Fibroblast of pulmonary artery (primary cell): ENCODE data around the gene TGM5.
"Not testable (repeated sequence)": the region's sequence is repeated elsewhere in the genome, so short reads cannot be mapped to it uniquely, and the experiment has no call there.

Experiments used
- DNase-seq: peaks from one replicate; pipeline ENCODE4 v3.0.0-alpha.2; 2010; ENCODE audit warnings: low read depth
- H3K4me3 ChIP-seq: replicated peaks from 2 replicates; pipeline ENCODE4 v1.5.1; 2011; ENCODE audit warnings: low read depth, mild to moderate bottlenecking, control low read depth, low read length, moderate library complexity
- TF ChIP-seq, protein P1 (sequence below): IDR thresholded peaks from 2 replicates; pipeline ENCODE4 v1.5.1; 2011; ENCODE audit warnings: mild to moderate bottlenecking, control low read depth, low read length, inconsistent platforms; ENCODE audit errors: missing control alignments

Gene TGM5

DNA sequence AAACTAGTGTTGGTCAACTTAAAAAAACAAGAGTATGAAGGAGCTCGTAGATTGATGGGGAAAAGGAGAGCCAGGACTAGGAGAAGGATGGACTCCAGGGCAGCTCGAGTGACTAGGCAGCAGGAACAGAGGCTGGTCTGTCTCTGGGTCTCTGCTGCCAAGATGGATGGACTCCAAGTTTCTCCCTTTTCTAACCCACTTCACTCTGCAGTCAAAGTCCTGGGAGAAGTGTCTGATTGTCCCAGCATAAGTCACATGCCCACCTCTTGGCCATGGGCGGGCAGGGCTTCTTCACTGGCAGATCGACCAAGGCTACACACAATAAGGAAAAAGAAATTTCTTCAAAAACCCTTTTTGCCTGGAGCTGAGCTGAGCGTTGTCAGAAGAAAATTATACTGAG is 36.8 kb downstream of the TGM5 start:
- H3K4me3 ChIP-seq, result no peak overlapping the region
- TF ChIP-seq, protein P1, sequence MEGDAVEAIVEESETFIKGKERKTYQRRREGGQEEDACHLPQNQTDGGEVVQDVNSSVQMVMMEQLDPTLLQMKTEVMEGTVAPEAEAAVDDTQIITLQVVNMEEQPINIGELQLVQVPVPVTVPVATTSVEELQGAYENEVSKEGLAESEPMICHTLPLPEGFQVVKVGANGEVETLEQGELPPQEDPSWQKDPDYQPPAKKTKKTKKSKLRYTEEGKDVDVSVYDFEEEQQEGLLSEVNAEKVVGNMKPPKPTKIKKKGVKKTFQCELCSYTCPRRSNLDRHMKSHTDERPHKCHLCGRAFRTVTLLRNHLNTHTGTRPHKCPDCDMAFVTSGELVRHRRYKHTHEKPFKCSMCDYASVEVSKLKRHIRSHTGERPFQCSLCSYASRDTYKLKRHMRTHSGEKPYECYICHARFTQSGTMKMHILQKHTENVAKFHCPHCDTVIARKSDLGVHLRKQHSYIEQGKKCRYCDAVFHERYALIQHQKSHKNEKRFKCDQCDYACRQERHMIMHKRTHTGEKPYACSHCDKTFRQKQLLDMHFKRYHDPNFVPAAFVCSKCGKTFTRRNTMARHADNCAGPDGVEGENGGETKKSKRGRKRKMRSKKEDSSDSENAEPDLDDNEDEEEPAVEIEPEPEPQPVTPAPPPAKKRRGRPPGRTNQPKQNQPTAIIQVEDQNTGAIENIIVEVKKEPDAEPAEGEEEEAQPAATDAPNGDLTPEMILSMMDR, result no peak

DNA sequence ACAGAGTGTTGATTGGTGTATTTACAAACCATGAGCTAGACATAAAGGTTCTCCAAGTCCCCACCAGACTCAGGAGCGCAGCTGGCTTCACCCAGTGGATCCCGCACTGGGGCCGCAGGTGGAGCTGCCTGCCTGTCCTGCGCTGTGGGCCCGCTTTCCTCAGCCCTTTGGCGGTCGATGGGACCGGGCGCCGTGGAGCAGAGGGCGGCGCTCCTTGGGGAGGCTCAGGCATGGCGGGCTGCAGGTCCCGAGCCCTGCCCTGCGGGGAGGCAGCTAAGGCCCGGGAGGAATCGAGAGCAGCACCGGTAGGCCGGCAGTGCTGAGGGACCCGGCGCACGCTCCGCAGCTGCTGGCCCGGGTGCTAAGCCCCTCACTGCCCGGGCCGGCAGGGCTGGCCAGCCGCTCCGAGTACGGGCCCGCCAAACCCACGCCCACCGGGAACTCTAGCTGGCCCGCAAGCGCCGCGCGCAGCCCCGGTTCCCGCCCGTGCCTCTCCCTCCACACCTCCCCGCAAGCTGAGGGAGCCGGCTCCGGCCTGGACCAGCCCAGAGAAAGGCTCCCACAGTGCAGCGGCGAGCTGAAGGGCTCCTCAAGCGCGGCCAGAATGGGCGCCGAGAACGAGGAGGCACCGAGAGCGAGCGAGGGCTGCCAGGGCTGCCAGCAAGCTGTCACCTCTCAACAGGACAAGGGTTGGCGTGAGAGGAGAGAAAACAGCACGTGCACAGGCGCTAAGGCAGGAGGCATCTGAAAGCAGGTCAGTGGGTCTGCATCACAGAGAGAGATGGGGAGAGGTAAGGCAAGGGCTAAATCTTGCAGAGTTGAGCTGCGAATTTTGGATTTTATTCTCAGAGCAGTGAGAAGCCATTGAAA is 40.1 kb downstream of the TGM5 start:
- H3K4me3 ChIP-seq, result no peak overlapping the region
- no peak for DNase-seq
- TF ChIP-seq, protein P1, result no peak

More for the DNA sequence above, 36.8 kb downstream of the TGM5 start:
- no peak for DNase-seq

DNA sequence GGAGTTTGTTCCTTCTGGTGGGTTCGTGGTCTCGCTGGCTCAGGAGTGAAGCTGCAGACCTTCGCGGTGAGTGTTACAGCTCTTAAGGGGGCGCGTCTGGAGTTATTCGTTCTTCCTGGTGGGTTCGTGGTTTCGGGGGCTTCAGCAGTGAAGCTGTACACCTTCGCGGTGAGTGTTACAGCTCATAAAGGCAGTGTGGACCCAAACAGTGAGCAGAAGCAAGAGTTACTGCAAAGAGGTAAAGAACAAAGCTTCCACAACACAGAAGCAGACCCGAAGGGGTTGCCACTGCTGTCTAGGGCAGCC is 40.8 kb downstream of the TGM5 start:
- not testable (repeated sequence) for DNase-seq, H3K4me3 ChIP-seq

DNA sequence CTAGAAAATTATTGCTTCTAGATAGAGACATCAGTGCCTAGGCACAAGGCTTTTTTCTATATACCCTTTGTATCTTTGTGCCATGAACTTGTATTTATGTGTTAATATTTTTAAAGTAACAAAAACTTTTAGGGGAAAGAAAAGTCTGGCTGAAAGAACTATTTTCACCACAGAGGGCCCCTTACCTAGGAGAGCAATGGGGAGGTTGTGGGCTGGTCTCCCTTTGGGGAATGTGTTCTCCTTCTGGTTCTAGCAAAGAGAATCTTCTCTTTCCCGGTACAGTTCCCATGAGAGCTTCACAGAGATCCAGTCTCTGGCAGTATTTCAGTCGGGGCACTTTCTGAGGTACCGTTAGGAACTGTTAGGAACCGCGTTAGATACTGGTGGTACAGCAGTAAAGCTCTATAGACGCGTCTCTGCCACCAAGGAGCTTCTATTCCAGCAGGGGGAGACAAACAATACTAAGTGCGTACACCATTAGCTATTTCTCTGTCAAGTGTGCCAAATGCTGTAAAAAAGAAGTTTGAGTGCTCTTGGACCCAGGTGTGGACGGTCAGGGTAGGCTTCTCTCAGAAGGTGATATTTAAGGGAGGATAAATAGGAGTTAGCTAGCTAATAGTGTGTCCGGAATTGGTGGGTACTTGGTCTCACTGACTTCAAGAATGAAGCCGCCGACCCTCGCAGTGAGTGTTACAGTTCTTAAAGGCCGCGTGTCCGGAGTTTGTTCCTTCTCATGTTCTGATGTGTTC is 41.4 kb downstream of the TGM5 start:
- TF ChIP-seq, protein P1, result peak; percentile 88
- DNase-seq, result peak; percentile 76
- H3K4me3 ChIP-seq, result no peak overlapping the region

DNA sequence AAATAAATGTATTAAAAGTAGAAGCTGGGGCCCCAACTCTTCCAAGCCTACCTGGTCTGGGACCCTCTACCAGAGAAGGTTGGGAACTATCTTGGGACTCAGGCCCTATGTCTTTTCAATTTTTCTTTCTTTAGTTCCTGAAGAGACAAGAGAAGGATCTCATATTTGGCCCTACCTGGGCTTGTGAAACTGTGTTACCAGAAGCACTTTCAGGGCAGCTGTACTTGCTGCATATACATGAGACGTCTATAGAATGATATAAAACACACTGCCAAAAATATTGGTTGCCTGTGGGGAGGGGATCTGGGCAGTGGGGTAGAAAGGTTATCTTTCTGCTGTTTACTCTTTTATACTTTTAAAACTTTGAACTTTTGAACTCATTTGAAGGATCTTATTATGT is 45.3 kb downstream of the TGM5 start:
- H3K4me3 ChIP-seq, result no peak overlapping the region
- TF ChIP-seq, protein P1, result no peak
- DNase-seq, result no peak

DNA sequence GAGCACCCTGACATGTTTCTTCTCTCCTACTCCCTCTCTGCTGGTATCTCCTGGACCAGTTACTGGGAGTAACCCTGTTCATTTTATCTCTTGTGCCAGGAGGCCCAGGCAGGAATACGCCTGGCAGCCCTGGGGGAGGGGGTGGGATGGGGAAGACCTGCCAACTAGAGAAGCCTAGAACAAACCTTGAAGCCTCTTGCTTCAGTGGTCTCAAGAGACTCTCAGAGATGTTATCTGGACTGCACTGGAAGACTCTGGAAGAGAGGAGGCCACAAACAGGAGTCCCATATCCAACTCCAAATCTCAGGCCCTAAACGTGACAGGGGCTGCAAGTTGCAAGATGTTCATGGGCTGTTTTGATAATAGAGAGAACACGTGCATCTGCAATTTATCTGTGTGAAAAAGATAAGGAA is 45.7 kb downstream of the TGM5 start, which contains the start of gene EPB42:
EPB42 (minus strand) TSS at position 28 of the 413 bp plus-strand sequence. CDS start 193 bp downstream, outside the sequence.
- TF ChIP-seq, protein P1, result no peak
- no peak within 1 kb of the TSS for H3K4me3 ChIP-seq
- no peak for DNase-seq
